IPS DF 19.7 (cell line): ENCODE results near the gene CEMP1.
"Not testable (repeated sequence)": the region's sequence is repeated elsewhere in the genome, so short reads cannot be mapped to it uniquely, and the experiment has no call there.

Experiments used
- DNase-seq: peaks from one replicate; pipeline ENCODE4 v3.0.0-alpha.2; 2013; ENCODE audit warnings: low read depth, low spot score

The CEMP1 gene

DNA sequence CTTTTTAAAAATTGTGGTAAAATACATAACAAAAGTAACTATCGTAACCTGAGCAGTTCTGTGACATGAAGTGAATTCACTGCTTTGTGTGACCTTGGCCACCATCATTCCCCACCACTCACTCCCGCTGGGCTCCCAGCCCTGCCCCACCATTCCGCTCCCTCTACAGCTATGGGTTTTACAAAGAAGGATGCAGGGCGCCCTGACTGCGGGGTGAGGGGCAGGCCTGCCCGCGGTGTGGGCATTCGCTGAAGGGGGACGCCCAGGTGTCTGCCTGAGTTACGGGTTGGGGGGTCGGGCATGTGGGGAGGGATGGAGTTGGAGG is at the start of gene CEMP1:
TSS of gene CEMP1 (minus strand) at position 38 of the 325 bp plus-strand sequence. CDS start 335 bp downstream, outside the sequence.
- DNase-seq, result no peak

GRCh38 chr16:2580818-2581217 is 49.6 kb upstream of the CEMP1 start:
- not testable (repeated sequence) for DNase-seq

GRCh38 chr16:2580143-2580542 is 48.9 kb upstream of the CEMP1 start:
- DNase-seq, result not testable (repeated sequence)

- not testable (repeated sequence) for DNase-seq
These were observed 47.7 kb upstream of the CEMP1 start for GRCh38 chr16:2578905-2579304.

DNA sequence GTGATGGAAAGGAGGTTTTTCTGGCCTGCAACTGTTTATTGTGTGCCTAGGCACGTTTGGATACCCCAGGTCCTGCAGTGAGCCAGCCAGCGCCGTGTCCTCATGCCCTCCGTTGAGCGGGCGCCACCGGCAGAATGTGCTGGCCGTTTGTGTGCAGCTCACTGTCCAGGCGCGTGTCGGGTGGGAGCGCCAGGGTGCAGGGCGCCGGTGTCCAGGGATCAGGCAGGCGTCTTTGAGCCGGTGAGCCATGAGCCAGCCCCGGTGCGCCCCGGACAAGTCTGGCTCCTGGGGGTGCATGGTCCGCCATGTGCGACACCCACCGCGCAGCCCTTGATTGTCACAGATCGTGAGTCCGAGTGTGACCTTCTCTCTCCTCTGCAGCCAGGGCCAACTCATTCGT is 45.8 kb upstream of the CEMP1 start:
- DNase-seq, result not testable (repeated sequence)

GRCh38 chr16:2575839-2576238 is 44.6 kb upstream of the CEMP1 start:
- not testable (repeated sequence) for DNase-seq

GRCh38 chr16:2572704-2573103 is 41.5 kb upstream of the CEMP1 start:
- not testable (repeated sequence) for DNase-seq

GRCh38 chr16:2568573-2568972 is 37.4 kb upstream of the CEMP1 start:
- not testable (repeated sequence) for DNase-seq

DNA sequence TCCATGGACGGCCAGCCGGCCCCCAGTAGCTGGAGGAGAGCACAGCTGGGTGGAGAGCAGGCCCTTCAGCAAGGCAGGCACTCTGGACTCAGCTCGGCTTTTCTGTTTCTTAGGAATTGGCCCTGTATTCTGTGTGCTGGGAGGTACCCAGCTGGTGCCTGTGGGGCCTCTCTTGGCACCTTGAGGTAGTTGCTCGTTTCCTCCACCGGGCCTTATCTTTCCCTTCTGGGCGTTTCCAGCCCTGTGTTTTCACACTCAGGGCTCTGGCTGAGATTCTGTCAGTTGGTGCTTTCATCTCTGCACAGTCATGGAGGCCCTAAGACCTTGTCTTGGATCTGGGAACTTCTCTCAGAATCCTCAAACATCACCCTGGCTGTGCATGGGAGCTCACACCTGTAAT is 36.3 kb upstream of the CEMP1 start:
- not testable (repeated sequence) for DNase-seq

GRCh38 chr16:2560798-2561133 is 29.6 kb upstream of the CEMP1 start:
- not testable (repeated sequence) for DNase-seq

DNA sequence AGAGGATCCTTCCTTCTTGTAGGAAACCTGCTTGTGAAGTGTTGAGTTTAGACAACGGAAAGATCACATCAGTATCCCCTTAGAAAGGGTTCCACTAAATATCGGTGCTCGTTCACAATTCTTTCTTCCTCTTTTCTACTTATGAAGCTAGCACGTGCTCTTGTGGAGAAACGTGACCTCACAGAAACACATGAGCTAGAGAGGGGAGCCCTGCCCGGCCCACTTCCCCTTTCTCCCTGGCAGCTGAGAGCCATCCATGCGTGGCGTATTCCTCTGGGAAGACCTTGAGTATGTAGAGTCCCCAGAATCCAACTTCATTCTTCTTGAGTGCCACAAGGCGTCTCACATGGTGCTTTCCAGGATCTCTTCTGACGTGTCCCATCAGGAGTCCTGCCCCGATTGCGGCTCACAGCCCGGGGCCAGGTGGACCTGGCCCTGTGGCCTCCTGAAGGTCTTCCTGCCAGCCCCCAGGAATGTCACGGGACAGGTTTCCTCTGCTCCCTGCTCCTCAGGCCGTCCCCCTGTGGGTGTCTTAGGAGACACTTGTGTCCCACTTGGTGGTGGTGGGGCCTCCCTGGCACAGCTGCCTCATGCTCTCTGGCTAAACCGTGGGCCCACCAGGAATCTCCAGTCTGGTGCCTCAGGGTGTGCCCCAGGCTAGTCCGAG is 29.1 kb upstream of the CEMP1 start:
- not testable (repeated sequence) for DNase-seq

GRCh38 chr16:2557150-2557549 is 25.9 kb upstream of the CEMP1 start:
- DNase-seq, result not testable (repeated sequence)

- not testable (repeated sequence) for DNase-seq
These were observed 23.7 kb upstream of the CEMP1 start for GRCh38 chr16:2554709-2555425.

- not testable (repeated sequence) for DNase-seq
These were observed 20.2 kb upstream of the CEMP1 start for GRCh38 chr16:2551420-2551889.

- not testable (repeated sequence) for DNase-seq
These were observed 19.2 kb upstream of the CEMP1 start for GRCh38 chr16:2550283-2550878.

GRCh38 chr16:2543771-2544170 is 12.6 kb upstream of the CEMP1 start:
- not testable (repeated sequence) for DNase-seq

GRCh38 chr16:2541409-2541808 is 10.2 kb upstream of the CEMP1 start:
- DNase-seq, result not testable (repeated sequence)

GRCh38 chr16:2540912-2541311 is 9.7 kb upstream of the CEMP1 start:
- DNase-seq, result not testable (repeated sequence)

- DNase-seq, result not testable (repeated sequence)
These were observed 8.7 kb upstream of the CEMP1 start for GRCh38 chr16:2539845-2540458.

DNA sequence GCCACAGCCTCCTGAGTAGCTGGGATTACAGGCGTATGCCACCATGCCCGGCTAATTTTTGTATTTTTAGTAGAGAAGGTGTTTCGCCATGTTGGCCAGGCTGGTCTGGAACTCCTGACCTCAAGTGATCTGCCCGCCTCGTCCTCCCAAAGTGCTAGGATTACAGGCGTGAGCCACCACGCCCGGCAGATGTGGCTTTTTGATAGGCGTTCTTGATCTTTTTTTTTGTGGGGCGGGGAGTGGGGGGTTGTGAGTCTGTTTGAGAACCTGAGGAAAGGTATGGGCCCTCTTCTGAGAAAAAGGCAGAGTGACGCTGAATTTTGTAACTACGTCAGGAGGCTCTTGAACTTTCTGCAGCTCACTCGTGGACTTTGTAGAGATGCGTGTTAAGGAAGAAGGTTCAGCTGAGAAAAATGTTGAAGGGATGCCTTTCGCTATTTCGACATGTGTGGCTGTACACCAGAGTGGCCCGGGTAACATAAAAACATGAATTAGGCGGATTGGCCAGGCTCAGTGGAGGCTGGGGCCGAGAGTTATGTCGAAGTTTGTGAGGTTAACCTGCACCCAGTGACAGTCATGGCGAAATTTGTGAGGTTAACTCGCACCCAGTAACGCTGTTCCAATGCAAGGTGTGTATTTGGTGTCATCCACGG is 8.1 kb upstream of the CEMP1 start:
- not testable (repeated sequence) for DNase-seq
